ENCODE measurements around the gene FHL2. TPM values are rescaled to one million over a fixed set of nuclear protein-coding genes. Genes with fewer than 3 reads are reported as not detected.

The FHL2 gene
- total and polyA plus RNA-seq, 2 of the 13 experiments (the other 11 are each of a cell fraction or from before 2014, with no cell fraction given) = 1.9 to 74.8 TPM

DNA sequence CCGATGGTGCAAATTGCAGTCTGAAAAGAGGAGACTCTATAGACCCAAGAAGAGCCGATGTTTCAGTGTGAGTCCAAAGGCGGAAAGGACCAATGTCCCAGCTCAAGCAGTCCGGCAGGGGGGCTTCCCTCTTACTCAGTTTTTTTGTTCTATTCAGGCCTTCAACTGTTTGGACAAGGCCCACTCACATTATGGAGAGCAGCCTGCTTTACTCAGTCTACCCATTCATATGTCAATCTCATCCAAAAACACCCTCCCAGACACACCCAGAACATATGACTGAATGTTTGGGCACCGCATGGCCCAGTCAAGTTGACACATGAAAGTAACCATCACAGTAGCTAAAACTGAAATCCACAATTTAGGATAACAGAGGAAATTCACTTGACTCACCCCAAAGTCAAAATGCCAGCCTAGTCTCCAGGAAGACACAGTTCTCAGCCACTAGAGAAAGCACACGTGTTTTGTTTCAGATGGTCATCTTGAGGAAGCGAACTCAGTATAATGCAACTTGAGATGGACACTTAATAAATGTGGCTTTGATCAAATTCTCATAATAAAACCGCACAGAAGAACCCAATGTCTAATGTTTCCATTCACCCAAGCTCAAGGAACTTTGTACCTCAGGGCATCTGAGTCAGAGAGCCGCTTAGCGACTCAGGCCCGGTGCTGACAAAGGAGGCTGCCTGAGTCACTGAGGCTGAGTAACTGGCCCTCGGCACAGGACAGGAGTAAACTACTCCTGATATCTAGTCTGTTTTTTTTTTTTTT, 2.4 kb downstream of the FHL2 start (continued):
- TF ChIP-seq ZNF318 (CRISPR knock-in tag; IDR thresholded peaks at IDR 0.05) (no peak), ZNF788 (CRISPR knock-in tag; IDR thresholded peaks at IDR 0.05; ENCODE audit: borderline replicate concordance) (no peak), DZIP1 (CRISPR knock-in tag; IDR thresholded peaks at IDR 0.05) (no peak), ATF6 (CRISPR knock-in tag; conservative IDR thresholded peaks at IDR 0.05) (no peak), THYN1 (CRISPR knock-in tag; IDR thresholded peaks at IDR 0.05; ENCODE audit: borderline replicate concordance, low read depth) (no peak), ZNF484 (CRISPR knock-in tag; IDR thresholded peaks at IDR 0.05; ENCODE audit: borderline replicate concordance, low read depth) (no peak), EP300 (IDR thresholded peaks at IDR 0.05; ENCODE audit: low read depth in 2 of 2, low read length in 2 of 2) (peak in 1 of 2 experiments; percentile 32; a peak in 1 of 4 replicates), EP300 (CRISPR knock-in tag; IDR thresholded peaks at IDR 0.05; ENCODE audit: borderline replicate concordance) (no peak), JUN (CRISPR knock-in tag; IDR thresholded peaks at IDR 0.05) (no peak)
- TF ChIP-seq, protein P1, sequence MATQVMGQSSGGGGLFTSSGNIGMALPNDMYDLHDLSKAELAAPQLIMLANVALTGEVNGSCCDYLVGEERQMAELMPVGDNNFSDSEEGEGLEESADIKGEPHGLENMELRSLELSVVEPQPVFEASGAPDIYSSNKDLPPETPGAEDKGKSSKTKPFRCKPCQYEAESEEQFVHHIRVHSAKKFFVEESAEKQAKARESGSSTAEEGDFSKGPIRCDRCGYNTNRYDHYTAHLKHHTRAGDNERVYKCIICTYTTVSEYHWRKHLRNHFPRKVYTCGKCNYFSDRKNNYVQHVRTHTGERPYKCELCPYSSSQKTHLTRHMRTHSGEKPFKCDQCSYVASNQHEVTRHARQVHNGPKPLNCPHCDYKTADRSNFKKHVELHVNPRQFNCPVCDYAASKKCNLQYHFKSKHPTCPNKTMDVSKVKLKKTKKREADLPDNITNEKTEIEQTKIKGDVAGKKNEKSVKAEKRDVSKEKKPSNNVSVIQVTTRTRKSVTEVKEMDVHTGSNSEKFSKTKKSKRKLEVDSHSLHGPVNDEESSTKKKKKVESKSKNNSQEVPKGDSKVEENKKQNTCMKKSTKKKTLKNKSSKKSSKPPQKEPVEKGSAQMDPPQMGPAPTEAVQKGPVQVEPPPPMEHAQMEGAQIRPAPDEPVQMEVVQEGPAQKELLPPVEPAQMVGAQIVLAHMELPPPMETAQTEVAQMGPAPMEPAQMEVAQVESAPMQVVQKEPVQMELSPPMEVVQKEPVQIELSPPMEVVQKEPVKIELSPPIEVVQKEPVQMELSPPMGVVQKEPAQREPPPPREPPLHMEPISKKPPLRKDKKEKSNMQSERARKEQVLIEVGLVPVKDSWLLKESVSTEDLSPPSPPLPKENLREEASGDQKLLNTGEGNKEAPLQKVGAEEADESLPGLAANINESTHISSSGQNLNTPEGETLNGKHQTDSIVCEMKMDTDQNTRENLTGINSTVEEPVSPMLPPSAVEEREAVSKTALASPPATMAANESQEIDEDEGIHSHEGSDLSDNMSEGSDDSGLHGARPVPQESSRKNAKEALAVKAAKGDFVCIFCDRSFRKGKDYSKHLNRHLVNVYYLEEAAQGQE (IDR thresholded peaks at IDR 0.05; ENCODE audit: borderline replicate concordance in 1 of 2, low read depth in 1 of 2, low read length in 2 of 2) = no peak

Measured in HepG2 (cell line).